HS-5 (cell line): ENCODE data around the gene BRI3BP.
"Not testable (repeated sequence)": the region's sequence is repeated elsewhere in the genome, so short reads cannot be mapped to it uniquely, and the experiment has no call there.

Experiments used
- DNase-seq: peaks from one replicate; pipeline ENCODE4 v3.0.0-alpha.2; 2012; ENCODE audit warnings: low read depth

BRI3BP gene

DNA sequence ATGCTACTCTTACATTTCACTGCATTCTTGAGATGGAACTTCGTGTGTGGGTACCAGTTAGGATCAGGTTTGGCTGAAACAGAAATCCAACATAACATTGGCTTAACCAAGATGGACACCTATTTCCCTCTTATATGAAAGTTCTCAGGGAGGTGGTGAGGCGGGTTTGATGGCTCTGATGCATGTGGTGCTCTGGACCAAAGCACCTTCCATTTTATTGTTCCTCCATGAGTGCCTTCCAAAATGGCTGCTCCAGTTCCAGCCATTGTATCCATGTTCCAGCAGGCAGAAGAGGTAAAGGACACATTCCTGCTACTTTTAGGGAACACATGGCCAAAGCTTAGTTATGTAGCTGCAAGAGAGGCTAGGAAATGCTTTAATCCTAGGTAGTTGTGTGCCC lies 29.6 kb downstream of the BRI3BP start:
- DNase-seq: no peak

- no peak for DNase-seq
Measured at GRCh38 chr12:125024949-125025563, 31.6 kb downstream of the BRI3BP start.

DNA sequence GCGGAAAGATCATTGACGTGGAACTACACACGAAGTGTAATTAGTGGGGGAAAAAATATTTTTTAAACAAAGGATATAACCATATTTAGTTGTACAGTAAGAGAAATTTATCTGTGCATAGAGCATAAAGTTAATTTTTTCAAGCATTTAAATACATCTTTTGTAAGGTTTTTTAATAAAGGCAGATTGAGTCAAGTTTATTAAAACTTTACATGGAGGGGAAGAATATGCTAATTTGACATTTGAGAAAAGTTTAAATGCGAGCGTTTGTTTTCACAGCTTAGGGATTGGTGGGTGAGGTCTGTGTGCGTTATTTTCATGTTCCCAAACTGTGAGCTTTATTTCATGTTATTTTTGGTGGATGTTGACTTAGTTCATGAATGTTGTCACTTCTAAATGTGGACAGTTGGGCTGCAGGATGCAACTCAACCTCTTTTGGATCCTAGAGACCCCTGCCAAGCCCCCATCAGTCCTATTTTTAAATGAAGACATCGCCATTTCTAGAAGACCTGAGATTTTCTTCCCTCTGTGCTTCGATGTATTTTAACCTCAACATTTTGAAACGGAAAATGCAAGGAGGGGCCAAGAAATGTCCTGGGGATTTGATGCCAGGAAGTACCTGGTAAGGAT lies 32.3 kb downstream of the BRI3BP start:
- no peak for DNase-seq

GRCh38 chr12:125028106-125028505 lies 34.7 kb downstream of the BRI3BP start:
- DNase-seq: no peak

GRCh38 chr12:125029761-125030358 lies 36.4 kb downstream of the BRI3BP start:
- DNase-seq: no peak

GRCh38 chr12:125031471-125031870 lies 38.0 kb downstream of the BRI3BP start:
- DNase-seq: not testable (repeated sequence)

- DNase-seq: no peak
Measured at GRCh38 chr12:125032466-125033152, 39.2 kb downstream of the BRI3BP start.

DNA sequence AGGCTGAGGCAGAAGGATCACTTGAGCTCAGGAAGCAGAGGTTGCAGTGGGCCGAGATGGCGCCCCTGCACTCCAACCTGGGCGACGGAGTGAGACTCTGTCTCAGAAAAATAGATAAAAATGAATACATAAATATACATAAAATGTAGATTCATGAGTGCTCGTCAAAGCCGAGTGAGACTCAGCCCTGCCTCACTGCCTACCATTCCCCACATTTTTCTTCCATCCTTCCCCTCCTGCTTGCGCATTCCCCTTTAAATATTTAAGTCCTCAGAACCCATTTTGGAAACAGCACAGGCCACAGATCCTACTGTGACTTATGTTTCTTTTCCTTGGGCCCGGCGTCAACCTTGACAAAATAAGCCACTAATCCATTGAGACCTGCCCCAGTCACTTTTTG lies 39.8 kb downstream of the BRI3BP start:
- DNase-seq: no peak

GRCh38 chr12:125038976-125039625 lies 45.7 kb downstream of the BRI3BP start:
- no peak for DNase-seq

DNA sequence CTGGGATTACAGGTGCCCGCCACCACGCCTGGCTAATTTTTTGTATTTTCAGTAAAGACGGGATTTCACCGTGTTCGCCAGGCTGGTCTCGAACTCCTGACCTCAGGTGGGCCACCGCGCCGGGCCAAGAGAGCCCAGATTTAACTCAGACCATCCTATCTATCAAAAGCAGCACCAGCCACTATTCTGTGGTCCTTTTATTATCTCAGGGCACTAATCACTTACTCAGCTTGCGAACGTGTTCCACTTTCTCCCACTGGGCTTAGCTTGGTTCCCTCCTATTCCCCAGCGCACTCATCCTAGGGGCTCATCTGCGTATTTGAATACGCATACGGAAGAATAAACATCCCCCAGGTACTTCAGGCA lies 55.6 kb downstream of the BRI3BP start:
- DNase-seq: no peak

DNA sequence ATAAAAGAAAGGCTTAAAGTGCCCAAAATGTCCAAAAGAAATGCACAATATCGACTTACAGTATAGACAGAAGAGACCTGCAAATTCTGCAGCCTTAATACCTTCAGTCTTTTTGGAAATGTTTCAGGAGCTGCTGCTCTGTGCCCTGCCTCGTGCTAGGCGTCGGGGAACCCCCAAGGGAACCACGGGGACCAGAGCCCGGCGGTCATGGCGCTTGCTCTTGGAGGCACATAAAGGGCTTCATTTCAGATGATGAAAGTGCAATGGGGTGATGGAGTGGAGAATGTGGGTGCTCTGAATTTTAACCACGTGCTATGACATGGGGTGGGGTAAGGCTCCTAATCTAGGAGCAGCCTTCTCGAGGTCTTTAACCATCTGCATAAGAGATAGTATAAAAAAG lies 57.0 kb downstream of the BRI3BP start:
- no peak for DNase-seq

- DNase-seq: no peak
Measured at GRCh38 chr12:125050868-125051267, 57.4 kb downstream of the BRI3BP start.

DNA sequence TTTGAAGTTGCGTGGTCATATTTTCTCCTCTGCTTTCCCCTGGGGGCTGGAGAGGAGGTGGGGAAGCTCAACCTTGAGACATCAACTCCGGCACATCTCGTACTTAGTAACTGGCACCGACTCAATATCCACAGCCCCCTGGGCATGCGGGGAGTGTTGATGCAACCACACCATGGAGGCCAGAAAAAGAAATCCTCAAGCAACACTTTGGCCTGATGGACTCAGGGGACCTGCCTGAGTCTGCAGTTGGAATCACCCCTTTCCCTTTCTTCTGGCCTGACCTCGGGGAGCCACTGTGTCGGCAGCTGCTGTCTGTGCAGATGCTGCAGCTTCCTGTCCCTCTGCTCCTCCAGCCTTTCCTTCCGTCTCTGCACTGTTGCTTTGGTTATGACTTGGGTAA lies 60.4 kb downstream of the BRI3BP start:
- DNase-seq: no peak

- DNase-seq: no peak
Measured at GRCh38 chr12:125055591-125055990, 62.1 kb downstream of the BRI3BP start.

GRCh38 chr12:125056306-125056705 lies 62.9 kb downstream of the BRI3BP start:
- no peak for DNase-seq

GRCh38 chr12:125057708-125058107 lies 64.3 kb downstream of the BRI3BP start:
- no peak for DNase-seq

DNA sequence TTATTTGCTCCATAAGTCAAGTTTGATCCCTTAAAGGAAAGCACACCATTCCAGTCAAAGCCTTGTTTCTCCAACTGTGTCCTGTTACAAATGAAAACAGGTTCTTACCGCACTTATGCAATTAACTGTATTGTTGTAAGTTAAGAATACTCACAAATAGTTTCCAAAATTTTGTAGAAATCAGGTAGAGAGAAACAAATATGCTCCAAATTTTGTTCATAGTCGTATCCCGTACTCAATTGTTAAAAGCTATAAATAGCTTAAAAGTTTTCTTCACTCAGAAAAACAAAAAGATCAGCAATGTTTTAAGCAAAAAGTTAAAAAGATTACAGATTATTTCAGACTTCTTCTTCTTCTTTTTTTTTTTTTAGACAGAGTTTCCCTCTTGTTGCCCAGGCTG lies 67.8 kb downstream of the BRI3BP start:
- no peak for DNase-seq

GRCh38 chr12:125063522-125063921 lies 70.1 kb downstream of the BRI3BP start:
- DNase-seq: not testable (repeated sequence)

DNA sequence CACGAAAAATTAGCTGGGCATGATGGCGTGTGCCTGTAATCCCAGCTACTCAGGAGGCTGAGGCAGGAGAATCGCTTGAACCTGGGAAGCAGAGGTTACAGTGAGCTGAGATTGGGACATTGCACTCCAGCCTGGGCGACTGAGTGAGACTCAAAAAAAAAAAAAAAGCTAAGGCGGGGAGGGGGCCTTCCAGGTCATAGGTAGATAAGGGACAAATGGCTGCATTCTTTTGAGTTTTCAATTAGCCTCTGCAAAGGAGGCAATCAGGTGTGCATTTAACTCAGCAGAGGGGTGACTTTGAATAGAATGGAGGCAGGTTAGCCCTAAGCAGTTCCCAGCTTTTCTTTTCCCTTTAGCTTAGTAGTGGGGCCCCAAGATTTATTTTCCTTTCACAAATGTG lies 71.0 kb downstream of the BRI3BP start:
- no peak for DNase-seq

DNA sequence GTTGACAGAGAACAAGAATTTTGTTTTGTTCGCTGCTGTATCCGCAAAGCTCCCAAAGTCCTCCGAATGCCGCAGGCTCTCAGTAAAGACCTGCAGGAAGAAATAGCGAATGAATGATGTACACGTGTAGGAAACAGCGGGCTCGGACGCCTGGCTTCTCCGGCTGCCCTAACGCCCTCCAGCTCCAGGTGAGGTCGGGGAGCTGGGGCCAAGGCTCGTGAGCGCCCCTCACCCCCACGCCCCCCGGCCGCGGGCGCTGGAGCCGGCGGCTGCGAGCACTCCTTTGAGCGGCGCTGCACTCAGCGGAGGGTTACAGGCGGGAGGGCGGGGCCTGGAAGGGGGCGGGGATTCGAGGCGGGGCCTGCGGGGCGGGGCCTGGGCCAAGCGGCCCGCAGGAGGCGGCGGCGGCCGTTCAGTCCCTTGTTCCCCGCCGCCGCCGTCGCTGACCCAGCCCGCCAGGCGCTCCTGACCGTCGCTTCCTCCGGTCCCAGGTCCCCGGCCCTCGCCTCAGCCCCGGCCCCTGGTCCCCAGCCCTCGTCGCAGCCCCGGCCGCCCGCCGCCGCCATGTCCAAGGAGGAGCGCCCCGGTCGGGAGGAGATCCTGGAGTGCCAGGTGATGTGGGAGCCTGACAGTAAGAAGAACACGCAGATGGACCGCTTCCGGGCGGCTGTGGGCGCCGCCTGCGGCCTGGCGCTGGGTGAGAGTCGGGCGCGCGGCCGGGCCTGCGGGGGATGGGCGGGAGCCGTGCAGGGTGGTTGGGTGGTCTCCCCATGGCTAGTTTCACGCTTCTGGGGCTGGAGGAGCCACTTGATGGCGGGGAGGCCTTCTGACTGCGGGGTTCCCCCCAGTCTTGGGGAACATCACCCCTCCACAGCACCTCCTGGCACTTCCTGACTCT lies 71.8 kb downstream of the BRI3BP start, which contains the start of gene AACS:
Gene AACS, plus strand, starts transcription at position 415 of the 898 bp plus-strand sequence. Its CDS starts 150 bp downstream, at position 565.
- peak; percentile 20 for DNase-seq

DNA sequence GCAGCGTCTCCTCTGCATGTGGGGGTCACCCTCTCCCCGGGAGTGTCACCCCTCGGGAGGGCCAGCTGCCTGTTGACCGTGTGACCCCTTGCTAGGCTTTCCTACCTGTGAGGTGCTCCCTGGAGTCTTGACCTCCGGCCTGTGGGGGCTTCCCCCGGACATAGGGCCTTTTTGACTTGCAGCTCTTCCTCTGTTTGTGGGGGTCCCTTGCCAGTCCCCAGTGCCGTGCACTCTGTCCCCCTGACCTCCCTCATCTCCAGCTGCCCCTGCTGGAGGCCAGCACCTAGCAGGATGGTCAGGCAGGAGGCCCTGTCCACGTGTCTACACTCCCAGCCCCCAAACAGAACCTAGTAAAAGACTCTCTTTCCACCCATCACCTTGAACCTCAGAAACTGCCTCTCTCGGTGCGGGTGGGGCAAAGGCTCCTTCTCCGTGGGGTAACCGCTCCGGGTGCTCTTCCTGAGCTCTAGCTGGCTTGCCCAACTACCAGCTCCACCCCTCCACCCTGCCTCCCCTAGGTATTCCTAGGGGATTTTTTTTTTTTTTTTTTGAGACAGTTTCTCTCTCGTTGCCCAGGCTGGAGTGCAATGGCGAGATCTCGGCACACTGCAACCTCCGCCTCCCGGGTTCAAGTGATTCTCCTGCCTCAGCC lies 72.6 kb downstream of the BRI3BP start:
- no peak for DNase-seq
